HL-60 (cell line): ENCODE results near the gene RCCD1.

Experiments used
- DNase-seq, 2 experiments: peaks; one replicate each; pipeline ENCODE4 v3.0.0-alpha.2; 2010 to 2020; ENCODE audit warnings: low read depth in 1 of 2, low spot score in 1 of 2
- H3K27ac ChIP-seq: fragments of 250-450 bp; sonication (Bioruptor Pico); replicated peaks from 2 replicates; pipeline ENCODE4 v1.5.1; 2020; ENCODE audit warnings: mild to moderate bottlenecking, moderate library complexity
- H3K27me3 ChIP-seq: fragments of 250-450 bp; sonication (Bioruptor Pico); 2 replicates; pipeline ENCODE4 v1.5.1; 2021; ENCODE audit warnings: mild to moderate bottlenecking, moderate library complexity; ENCODE audit not compliant: insufficient read depth, poor library complexity, severe bottlenecking
- H3K4me3 ChIP-seq: replicated peaks from 2 replicates; pipeline ENCODE4 v1.5.1; 2011; ENCODE audit warnings: mild to moderate bottlenecking, control low read depth, low read length; ENCODE audit not compliant: insufficient read depth
- GABPA ChIP-seq: IDR thresholded peaks from 2 replicates; pipeline ENCODE4 v1.6.1; 2012; ENCODE audit warnings: low read depth
- POLR2AphosphoS5 ChIP-seq: IDR thresholded peaks from 2 replicates; pipeline ENCODE4 v1.6.1; 2012; ENCODE audit warnings: low read depth
- SPI1 ChIP-seq: IDR thresholded peaks from 2 replicates; pipeline ENCODE4 v1.6.1; 2012; ENCODE audit warnings: low read depth, mild to moderate bottlenecking, borderline replicate concordance
- TF ChIP-seq, protein P1 (sequence below): IDR thresholded peaks from one replicate; pipeline ENCODE4 v1.5.1; 2011; ENCODE audit warnings: low read length, control low read depth, inconsistent platforms; ENCODE audit not compliant: insufficient read depth
- TF ChIP-seq, protein P2 (sequence below): IDR thresholded peaks from 2 replicates; pipeline ENCODE4 v1.6.1; 2012; ENCODE audit warnings: low read depth; ENCODE audit not compliant: insufficient replicate concordance

The RCCD1 gene

GRCh38 chr15:90948506-90948905, 6.2 kb upstream of the RCCD1 start:
- Histone ChIP-seq H3K27me3 (no peaks in the 10 kb centered on the region), H3K4me3 (no peak overlapping the region), H3K27ac (no peak overlapping the region)
- TF ChIP-seq POLR2AphosphoS5 (no peak), SPI1 (no peak), GABPA (no peak)
- TF ChIP-seq, protein P1, sequence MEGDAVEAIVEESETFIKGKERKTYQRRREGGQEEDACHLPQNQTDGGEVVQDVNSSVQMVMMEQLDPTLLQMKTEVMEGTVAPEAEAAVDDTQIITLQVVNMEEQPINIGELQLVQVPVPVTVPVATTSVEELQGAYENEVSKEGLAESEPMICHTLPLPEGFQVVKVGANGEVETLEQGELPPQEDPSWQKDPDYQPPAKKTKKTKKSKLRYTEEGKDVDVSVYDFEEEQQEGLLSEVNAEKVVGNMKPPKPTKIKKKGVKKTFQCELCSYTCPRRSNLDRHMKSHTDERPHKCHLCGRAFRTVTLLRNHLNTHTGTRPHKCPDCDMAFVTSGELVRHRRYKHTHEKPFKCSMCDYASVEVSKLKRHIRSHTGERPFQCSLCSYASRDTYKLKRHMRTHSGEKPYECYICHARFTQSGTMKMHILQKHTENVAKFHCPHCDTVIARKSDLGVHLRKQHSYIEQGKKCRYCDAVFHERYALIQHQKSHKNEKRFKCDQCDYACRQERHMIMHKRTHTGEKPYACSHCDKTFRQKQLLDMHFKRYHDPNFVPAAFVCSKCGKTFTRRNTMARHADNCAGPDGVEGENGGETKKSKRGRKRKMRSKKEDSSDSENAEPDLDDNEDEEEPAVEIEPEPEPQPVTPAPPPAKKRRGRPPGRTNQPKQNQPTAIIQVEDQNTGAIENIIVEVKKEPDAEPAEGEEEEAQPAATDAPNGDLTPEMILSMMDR: no peak
- TF ChIP-seq, protein P2, sequence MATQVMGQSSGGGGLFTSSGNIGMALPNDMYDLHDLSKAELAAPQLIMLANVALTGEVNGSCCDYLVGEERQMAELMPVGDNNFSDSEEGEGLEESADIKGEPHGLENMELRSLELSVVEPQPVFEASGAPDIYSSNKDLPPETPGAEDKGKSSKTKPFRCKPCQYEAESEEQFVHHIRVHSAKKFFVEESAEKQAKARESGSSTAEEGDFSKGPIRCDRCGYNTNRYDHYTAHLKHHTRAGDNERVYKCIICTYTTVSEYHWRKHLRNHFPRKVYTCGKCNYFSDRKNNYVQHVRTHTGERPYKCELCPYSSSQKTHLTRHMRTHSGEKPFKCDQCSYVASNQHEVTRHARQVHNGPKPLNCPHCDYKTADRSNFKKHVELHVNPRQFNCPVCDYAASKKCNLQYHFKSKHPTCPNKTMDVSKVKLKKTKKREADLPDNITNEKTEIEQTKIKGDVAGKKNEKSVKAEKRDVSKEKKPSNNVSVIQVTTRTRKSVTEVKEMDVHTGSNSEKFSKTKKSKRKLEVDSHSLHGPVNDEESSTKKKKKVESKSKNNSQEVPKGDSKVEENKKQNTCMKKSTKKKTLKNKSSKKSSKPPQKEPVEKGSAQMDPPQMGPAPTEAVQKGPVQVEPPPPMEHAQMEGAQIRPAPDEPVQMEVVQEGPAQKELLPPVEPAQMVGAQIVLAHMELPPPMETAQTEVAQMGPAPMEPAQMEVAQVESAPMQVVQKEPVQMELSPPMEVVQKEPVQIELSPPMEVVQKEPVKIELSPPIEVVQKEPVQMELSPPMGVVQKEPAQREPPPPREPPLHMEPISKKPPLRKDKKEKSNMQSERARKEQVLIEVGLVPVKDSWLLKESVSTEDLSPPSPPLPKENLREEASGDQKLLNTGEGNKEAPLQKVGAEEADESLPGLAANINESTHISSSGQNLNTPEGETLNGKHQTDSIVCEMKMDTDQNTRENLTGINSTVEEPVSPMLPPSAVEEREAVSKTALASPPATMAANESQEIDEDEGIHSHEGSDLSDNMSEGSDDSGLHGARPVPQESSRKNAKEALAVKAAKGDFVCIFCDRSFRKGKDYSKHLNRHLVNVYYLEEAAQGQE: no peak
- no peak for DNase-seq

GRCh38 chr15:90949979-90950675, 4.6 kb upstream of the RCCD1 start:
- no peak overlapping the region for H3K4me3 ChIP-seq
- no peaks in the 10 kb centered on the region for H3K27me3 ChIP-seq
- no peak for DNase-seq
- H3K27ac ChIP-seq: no peak overlapping the region; the same call in 1 of the 2 replicates
- TF ChIP-seq, protein P2: no peak
- no peak for TF ChIP-seq SPI1
- TF ChIP-seq POLR2AphosphoS5: no peak
- TF ChIP-seq, protein P1: no peak
- no peak for TF ChIP-seq GABPA

- TF ChIP-seq, protein P1: no peak
- TF ChIP-seq, protein P2: no peak
- TF ChIP-seq POLR2AphosphoS5: no peak
- no peak for TF ChIP-seq SPI1
- no peak for TF ChIP-seq GABPA
- DNase-seq: no peak
- no peaks in the 10 kb centered on the region for H3K27me3 ChIP-seq
- no peak overlapping the region for H3K4me3 ChIP-seq
- H3K27ac ChIP-seq: no peak overlapping the region
Observed at GRCh38 chr15:90950676-90951075, 4.0 kb upstream of the RCCD1 start.
